Activated T-helper 17 cell treated with anti-CD3 and anti-CD28 coated beads, Interleukin-2, amount 50 U/mL, for 72 hours (primary cell): ENCODE measurements around the gene ATOH8. TPM values are rescaled to one million over a fixed set of nuclear protein-coding genes. Genes with fewer than 3 reads are reported as not detected.
"Not testable (repeated sequence)": the region's sequence is repeated elsewhere in the genome, so short reads cannot be mapped to it uniquely, and the experiment has no call there.

Experiments
- ATAC-seq: fragments of 150-1000 bp; cut with Tn5 transposase; replicated peaks from 2 replicates; pipeline ENCODE4 v1.10.0; 2021; ENCODE audit warnings: mild to moderate bottlenecking, moderate library complexity
- H3K27ac Mint-ChIP-seq: one replicate; pipeline ENCODE4 v1.8.0; 2022; ENCODE audit warnings: mixed read lengths
- H3K27me3 Mint-ChIP-seq: one replicate; pipeline ENCODE4 v1.8.0; 2022; ENCODE audit warnings: mixed read lengths
- H3K36me3 Mint-ChIP-seq: one replicate; pipeline ENCODE4 v1.8.0; 2022; ENCODE audit warnings: low read depth, mild to moderate bottlenecking, mixed read lengths
- H3K4me1 Mint-ChIP-seq: one replicate; pipeline ENCODE4 v1.8.0; 2022; ENCODE audit warnings: mixed read lengths
- H3K4me3 Mint-ChIP-seq: one replicate; pipeline ENCODE4 v1.8.0; 2022; ENCODE audit warnings: mild to moderate bottlenecking, mixed read lengths
- H3K9me3 Mint-ChIP-seq: one replicate; pipeline ENCODE4 v1.8.0; 2022; ENCODE audit warnings: mixed read lengths
- total RNA-seq, 2 donors: library from RNA; stranded (reverse); gene quantifications; one replicate each; pipeline ENCODE4 v1.2.3, GENCODE V29; 2022

The ATOH8 gene
- total RNA-seq, 2 donors from 2014 or later = not detected

- H3K27me3 Mint-ChIP-seq = no peaks in the 10 kb centered on the region
- ATAC-seq = no peak
- H3K4me1 Mint-ChIP-seq = no peaks in the 10 kb centered on the region
- H3K36me3 Mint-ChIP-seq = no peaks in the 10 kb centered on the region
- no peak overlapping the region for H3K4me3 Mint-ChIP-seq
- no peaks in the 10 kb centered on the region for H3K9me3 Mint-ChIP-seq
- no peak overlapping the region for H3K27ac Mint-ChIP-seq
Observed at GRCh38 chr2:85828725-85829124, 74.9 kb downstream of the ATOH8 start.

DNA sequence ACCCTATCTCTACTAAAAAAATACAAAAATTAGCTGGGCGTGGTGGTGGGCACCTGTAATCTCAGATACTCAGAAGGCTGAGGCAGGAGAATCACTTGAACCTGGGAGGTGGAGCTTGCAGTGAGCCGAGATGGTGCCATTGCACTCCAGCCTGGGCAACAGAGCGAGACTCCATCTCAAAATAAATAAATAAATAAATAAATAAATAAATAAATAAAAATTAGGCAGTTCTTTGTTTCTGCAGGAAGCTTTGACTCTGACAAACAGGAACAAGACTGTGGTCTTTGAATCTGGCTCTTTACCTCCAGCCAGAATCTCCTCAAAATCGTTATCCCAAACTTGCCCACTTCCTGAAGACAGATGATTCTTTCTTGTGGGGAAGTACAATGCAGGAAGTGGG lies 75.6 kb downstream of the ATOH8 start:
- H3K4me1 Mint-ChIP-seq, H3K27ac Mint-ChIP-seq, H3K9me3 Mint-ChIP-seq, H3K4me3 Mint-ChIP-seq, H3K27me3 Mint-ChIP-seq, H3K36me3 Mint-ChIP-seq, ATAC-seq: not testable (repeated sequence)

GRCh38 chr2:85830645-85831044 lies 76.9 kb downstream of the ATOH8 start:
- Mint-ChIP-seq H3K36me3 (no peaks in the 10 kb centered on the region), H3K27ac (no peak overlapping the region), H3K4me1 (no peaks in the 10 kb centered on the region), H3K4me3 (no peak overlapping the region), H3K9me3 (no peaks in the 10 kb centered on the region), H3K27me3 (no peaks in the 10 kb centered on the region)
- ATAC-seq = no peak

- H3K27ac Mint-ChIP-seq = no peak overlapping the region
- H3K27me3 Mint-ChIP-seq = no peaks in the 10 kb centered on the region
- no peaks in the 10 kb centered on the region for H3K4me1 Mint-ChIP-seq
- no peaks in the 10 kb centered on the region for H3K36me3 Mint-ChIP-seq
- H3K9me3 Mint-ChIP-seq = no peaks in the 10 kb centered on the region
- ATAC-seq = peak; percentile 88
- no peak overlapping the region for H3K4me3 Mint-ChIP-seq
Observed at GRCh38 chr2:85831735-85832134, 77.9 kb downstream of the ATOH8 start.

- no peaks in the 10 kb centered on the region for H3K27me3 Mint-ChIP-seq
- H3K27ac Mint-ChIP-seq = no peak overlapping the region
- H3K9me3 Mint-ChIP-seq = no peaks in the 10 kb centered on the region
- no peak for ATAC-seq
- H3K4me1 Mint-ChIP-seq = no peaks in the 10 kb centered on the region
- H3K4me3 Mint-ChIP-seq = no peak overlapping the region
- H3K36me3 Mint-ChIP-seq = peaks cover 11% of the 10 kb centered on the region
Observed at GRCh38 chr2:85834466-85834865, 80.7 kb downstream of the ATOH8 start.

Other genes with a start within 250 kb of the ATOH8 start
- gene MAT2A, start 214.8 kb upstream of the ATOH8 start, total RNA-seq = 100 to 1,000 TPM; 214 to 308 TPM
- gene GGCX, start 192.5 kb upstream of the ATOH8 start, total RNA-seq = 10 to 100 TPM; 21.3 to 21.7 TPM
- gene VAMP8, start 176.4 kb upstream of the ATOH8 start, total RNA-seq = 100 to 1,000 TPM; 103 to 124 TPM
- gene VAMP5, start 169.6 kb upstream of the ATOH8 start, total RNA-seq = 10 to 100 TPM; 36.8 to 51.2 TPM
- gene RNF181, start 158.2 kb upstream of the ATOH8 start, total RNA-seq = 100 to 1,000 TPM; 116 to 156 TPM
- gene TMEM150A, start 151.3 kb upstream of the ATOH8 start, total RNA-seq = 1 to 10 TPM; 3.3 to 3.7 TPM
- 10 to 100 TPM; 21.6 to 32.5 TPM for gene C2orf68, start 141.9 kb upstream of the ATOH8 start, total RNA-seq
- 10 to 100 TPM; 48.8 to 79.2 TPM for gene USP39, start 137.8 kb upstream of the ATOH8 start, total RNA-seq
- not detected for gene SFTPB, start 85.8 kb upstream of the ATOH8 start, total RNA-seq
- 10 to 100 TPM; 10.6 to 32.4 TPM for gene GNLY, start 59.6 kb upstream of the ATOH8 start, total RNA-seq
- 10 to 100 TPM in 1 of 2 donors, 1 to 10 TPM in 1; 7.6 to 13.7 TPM for gene ST3GAL5, start 135.0 kb downstream of the ATOH8 start, total RNA-seq